ENCODE data around the gene ARHGAP33. TPM values are rescaled to one million over a fixed set of nuclear protein-coding genes. Genes with fewer than 3 reads are reported as not detected.

Gene ARHGAP33
- polyA plus RNA-seq, 1 of the 3 experiments (the other 2 are of a cell fraction), result 7.8 TPM

DNA sequence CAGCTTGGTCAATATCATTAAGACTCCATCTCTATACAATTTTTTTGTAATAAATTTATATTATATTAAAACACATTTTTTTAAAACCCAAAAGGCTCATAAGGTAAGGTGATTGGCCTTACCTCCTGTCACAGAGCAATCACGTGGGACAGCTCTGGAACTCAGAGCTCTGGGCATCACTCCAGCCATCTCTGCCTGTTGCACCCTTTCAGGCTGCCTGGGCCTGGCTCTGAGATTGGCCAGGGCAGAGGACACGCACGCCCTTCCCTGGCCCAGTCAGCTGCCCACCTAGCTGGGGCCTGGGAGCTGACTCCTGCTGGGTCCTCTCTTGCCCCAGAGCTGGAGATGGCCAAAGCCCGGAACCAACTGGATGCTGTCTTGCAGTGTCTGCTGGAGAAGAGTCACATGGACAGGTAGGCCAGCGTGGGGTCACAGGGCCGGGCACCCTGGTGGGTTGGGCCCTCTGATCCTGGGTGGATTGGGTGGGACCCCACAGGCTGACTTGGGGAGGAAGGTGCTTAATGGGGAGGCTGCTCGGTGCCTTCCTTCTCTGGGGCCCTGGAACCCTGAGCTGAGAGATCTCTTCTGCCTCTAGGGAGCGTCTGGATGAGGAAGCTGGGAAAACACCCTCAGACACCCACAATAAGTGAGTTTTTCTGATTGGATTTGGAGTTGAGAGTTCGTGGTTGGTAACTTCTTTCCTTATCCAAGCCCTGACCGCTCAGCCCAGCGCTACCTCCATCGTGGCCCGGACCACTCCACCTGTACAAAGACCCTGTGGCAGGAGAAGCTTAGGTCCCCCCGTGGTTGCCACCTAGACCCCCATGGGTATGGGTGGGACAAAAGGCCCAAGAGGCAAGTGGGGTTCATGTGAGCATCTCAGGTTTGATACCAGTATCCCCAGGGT, 23.3 kb upstream of the ARHGAP33 start:
- CTCF ChIA-PET, result interaction anchor here (1.8 kb wide), 1 partner anchor 68 kb away, joined by 6 read pairs; no protein-coding TSS in a partner anchor
- H3K4me3 ChIP-seq (ENCODE audit: low read depth in 2 of 2, low read length in 1 of 2), result no peak overlapping the region

DNA sequence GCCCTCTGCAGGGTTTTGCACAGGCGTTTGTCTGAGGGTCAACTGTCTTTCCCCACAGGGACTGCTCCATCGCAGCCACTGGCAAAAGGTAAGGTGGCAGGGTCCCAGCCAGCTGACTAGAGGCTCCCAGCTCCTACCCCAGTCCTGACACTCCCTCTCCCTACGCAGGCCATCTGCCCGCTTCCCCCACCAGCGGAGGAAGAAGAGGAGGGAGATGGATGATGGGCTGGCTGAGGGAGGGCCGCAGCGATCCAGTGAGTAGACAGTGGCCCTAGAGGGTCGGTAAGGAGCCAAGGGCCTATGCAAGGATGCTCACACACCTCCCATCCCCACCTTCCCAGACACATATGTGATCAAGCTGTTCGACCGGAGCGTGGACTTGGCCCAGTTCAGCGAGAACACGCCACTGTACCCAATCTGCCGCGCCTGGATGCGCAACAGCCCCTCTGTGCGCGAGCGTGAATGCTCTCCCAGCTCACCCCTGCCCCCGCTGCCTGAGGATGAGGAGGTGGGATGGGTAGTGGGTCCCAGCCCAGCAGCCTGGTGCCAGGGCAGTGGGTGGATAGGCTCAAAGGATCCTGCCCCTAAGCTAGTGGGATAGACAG, 22.5 kb upstream of the ARHGAP33 start:
- Histone ChIP-seq H3K4me2 (no peak overlapping the region), H3K9me2 (no peaks in the 10 kb centered on the region), H2AFZ (ENCODE audit: low read depth) (no peak overlapping the region), H3K27ac (ENCODE audit: low read depth in 2 of 2, low read length in 1 of 2) (no peak overlapping the region), H3K27me3 (ENCODE audit: insufficient read depth) (no peaks in the 10 kb centered on the region), H3K79me2 (ENCODE audit: insufficient read depth) (peaks cover 28% of the 10 kb centered on the region), H3K4me1 (ENCODE audit: control insufficient read depth in 1 of 2, insufficient read depth in 2 of 2, low read depth in 1 of 2, low read length in 1 of 2) (peaks cover 9 to 15% of the 10 kb centered on the region in 2 experiments; a peak in 2 of 4 replicates), H4K20me1 (ENCODE audit: insufficient read depth) (no peaks in the 10 kb centered on the region), H3K4me3 (ENCODE audit: low read depth in 2 of 2, low read length in 1 of 2) (no peak overlapping the region), H3F3A (replicated peaks; ENCODE audit: insufficient read depth) (peaks cover 11% of the 10 kb centered on the region), H3K36me3 (replicated peaks in 1 of 2; ENCODE audit: control insufficient read depth in 1 of 2, insufficient read depth in 2 of 2, low read length in 1 of 2) (peaks cover 6 to 32% of the 10 kb centered on the region in 2 experiments), H3K9ac (no peak overlapping the region), H3K9me3 (no peaks in the 10 kb centered on the region)
- 93% methylated on average over 7 of the region's 20 CpGs for WGBS (ENCODE audit: low lambda C conversion rate)
- DNase-seq, result no peak
- ChIA-PET POLR2A (no interaction called here), CTCF (interaction anchor here (1.8 kb wide), 1 partner anchor 67 kb away, joined by 6 read pairs; no protein-coding TSS in a partner anchor)
- TF ChIP-seq, protein P1, sequence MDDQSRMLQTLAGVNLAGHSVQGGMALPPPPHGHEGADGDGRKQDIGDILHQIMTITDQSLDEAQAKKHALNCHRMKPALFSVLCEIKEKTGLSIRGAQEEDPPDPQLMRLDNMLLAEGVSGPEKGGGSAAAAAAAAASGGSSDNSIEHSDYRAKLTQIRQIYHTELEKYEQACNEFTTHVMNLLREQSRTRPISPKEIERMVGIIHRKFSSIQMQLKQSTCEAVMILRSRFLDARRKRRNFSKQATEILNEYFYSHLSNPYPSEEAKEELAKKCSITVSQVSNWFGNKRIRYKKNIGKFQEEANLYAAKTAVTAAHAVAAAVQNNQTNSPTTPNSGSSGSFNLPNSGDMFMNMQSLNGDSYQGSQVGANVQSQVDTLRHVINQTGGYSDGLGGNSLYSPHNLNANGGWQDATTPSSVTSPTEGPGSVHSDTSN (IDR thresholded peaks at IDR 0.05), result no peak
- TF ChIP-seq, protein P2, sequence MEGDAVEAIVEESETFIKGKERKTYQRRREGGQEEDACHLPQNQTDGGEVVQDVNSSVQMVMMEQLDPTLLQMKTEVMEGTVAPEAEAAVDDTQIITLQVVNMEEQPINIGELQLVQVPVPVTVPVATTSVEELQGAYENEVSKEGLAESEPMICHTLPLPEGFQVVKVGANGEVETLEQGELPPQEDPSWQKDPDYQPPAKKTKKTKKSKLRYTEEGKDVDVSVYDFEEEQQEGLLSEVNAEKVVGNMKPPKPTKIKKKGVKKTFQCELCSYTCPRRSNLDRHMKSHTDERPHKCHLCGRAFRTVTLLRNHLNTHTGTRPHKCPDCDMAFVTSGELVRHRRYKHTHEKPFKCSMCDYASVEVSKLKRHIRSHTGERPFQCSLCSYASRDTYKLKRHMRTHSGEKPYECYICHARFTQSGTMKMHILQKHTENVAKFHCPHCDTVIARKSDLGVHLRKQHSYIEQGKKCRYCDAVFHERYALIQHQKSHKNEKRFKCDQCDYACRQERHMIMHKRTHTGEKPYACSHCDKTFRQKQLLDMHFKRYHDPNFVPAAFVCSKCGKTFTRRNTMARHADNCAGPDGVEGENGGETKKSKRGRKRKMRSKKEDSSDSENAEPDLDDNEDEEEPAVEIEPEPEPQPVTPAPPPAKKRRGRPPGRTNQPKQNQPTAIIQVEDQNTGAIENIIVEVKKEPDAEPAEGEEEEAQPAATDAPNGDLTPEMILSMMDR (IDR thresholded peaks at IDR 0.05), result no peak
- TF ChIP-seq, protein P3, sequence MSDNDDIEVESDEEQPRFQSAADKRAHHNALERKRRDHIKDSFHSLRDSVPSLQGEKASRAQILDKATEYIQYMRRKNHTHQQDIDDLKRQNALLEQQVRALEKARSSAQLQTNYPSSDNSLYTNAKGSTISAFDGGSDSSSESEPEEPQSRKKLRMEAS (IDR thresholded peaks at IDR 0.05; ENCODE audit: low read depth), result no peak
- no peak for TF ChIP-seq TCF12 (IDR thresholded peaks at IDR 0.05)

More for the DNA sequence above, 23.3 kb upstream of the ARHGAP33 start:
- Histone ChIP-seq H2AFZ (ENCODE audit: low read depth) (no peak overlapping the region), H3F3A (replicated peaks; ENCODE audit: insufficient read depth) (peaks cover 11% of the 10 kb centered on the region), H3K9me3 (no peaks in the 10 kb centered on the region), H3K4me2 (no peak overlapping the region), H3K36me3 (replicated peaks in 1 of 2; ENCODE audit: control insufficient read depth in 1 of 2, insufficient read depth in 2 of 2, low read length in 1 of 2) (peaks cover 11 to 32% of the 10 kb centered on the region in 2 experiments), H3K9ac (no peak overlapping the region), H3K4me1 (ENCODE audit: control insufficient read depth in 1 of 2, insufficient read depth in 2 of 2, low read depth in 1 of 2, low read length in 1 of 2) (peaks cover 9 to 11% of the 10 kb centered on the region in 2 experiments; a peak in 3 of 4 replicates), H3K79me2 (ENCODE audit: insufficient read depth) (peaks cover 35% of the 10 kb centered on the region), H3K27ac (ENCODE audit: low read depth in 2 of 2, low read length in 1 of 2) (no peak overlapping the region), H4K20me1 (ENCODE audit: insufficient read depth) (no peaks in the 10 kb centered on the region), H3K9me2 (no peaks in the 10 kb centered on the region), H3K27me3 (ENCODE audit: insufficient read depth) (no peaks in the 10 kb centered on the region)
- no peak for TF ChIP-seq SIN3A (IDR thresholded peaks at IDR 0.05; ENCODE audit: borderline replicate concordance, low read depth, low read length)
- no peak for TF ChIP-seq TCF12 (IDR thresholded peaks at IDR 0.05)
- TF ChIP-seq, protein P2 (IDR thresholded peaks at IDR 0.05), result no peak
- TF ChIP-seq TAF1 (IDR thresholded peaks at IDR 0.05; ENCODE audit: borderline replicate concordance, low read depth, low read length), result no peak
- no peak for TF ChIP-seq RFX5 (IDR thresholded peaks at IDR 0.05; ENCODE audit: low read length)
- TF ChIP-seq, protein P4, sequence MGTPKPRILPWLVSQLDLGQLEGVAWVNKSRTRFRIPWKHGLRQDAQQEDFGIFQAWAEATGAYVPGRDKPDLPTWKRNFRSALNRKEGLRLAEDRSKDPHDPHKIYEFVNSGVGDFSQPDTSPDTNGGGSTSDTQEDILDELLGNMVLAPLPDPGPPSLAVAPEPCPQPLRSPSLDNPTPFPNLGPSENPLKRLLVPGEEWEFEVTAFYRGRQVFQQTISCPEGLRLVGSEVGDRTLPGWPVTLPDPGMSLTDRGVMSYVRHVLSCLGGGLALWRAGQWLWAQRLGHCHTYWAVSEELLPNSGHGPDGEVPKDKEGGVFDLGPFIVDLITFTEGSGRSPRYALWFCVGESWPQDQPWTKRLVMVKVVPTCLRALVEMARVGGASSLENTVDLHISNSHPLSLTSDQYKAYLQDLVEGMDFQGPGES (IDR thresholded peaks at IDR 0.05; ENCODE audit: low read depth, low read length), result no peak
- TF ChIP-seq, protein P5, sequence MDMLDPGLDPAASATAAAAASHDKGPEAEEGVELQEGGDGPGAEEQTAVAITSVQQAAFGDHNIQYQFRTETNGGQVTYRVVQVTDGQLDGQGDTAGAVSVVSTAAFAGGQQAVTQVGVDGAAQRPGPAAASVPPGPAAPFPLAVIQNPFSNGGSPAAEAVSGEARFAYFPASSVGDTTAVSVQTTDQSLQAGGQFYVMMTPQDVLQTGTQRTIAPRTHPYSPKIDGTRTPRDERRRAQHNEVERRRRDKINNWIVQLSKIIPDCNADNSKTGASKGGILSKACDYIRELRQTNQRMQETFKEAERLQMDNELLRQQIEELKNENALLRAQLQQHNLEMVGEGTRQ (IDR thresholded peaks at IDR 0.05; ENCODE audit: borderline replicate concordance, low read depth, low read length), result no peak
- no peak for TF ChIP-seq FOSL2 (IDR thresholded peaks at IDR 0.05; ENCODE audit: borderline replicate concordance, low read depth)
- no peak for TF ChIP-seq YY1 (IDR thresholded peaks at IDR 0.05; ENCODE audit: low read depth)
- no peak for TF ChIP-seq GABPA (IDR thresholded peaks at IDR 0.05; ENCODE audit: low read depth)
- no peak for TF ChIP-seq RXRA (IDR thresholded peaks at IDR 0.05; ENCODE audit: borderline replicate concordance, low read depth)
- 95% methylated on average over 12 of the region's 14 CpGs for WGBS (ENCODE audit: low lambda C conversion rate)
- POLR2A ChIA-PET, result no interaction called here
- no peak for DNase-seq
